SU-DHL-6 (cell line): ENCODE results near the gene SLC6A11.

Experiments
- H2AFZ ChIP-seq: fragments of 200-600 bp; sonication (generic); 2 replicates; pipeline ENCODE4 v1.6.1; 2014; ENCODE audit warnings: low read depth, mild to moderate bottlenecking, moderate library complexity, mixed read lengths, antibody characterized with exemption, low read length; ENCODE audit not compliant: severe bottlenecking
- H3F3A ChIP-seq: fragments of 200-600 bp; shearing (Covaris generic); 2 replicates; pipeline ENCODE4 v1.6.0; 2016; ENCODE audit warnings: antibody characterized with exemption, mild to moderate bottlenecking; ENCODE audit not compliant: insufficient read depth
- H3K27ac ChIP-seq: fragments of 200-600 bp; sonication (generic); 2 replicates; pipeline ENCODE4 v1.5.1; 2016; ENCODE audit warnings: low read depth, mild to moderate bottlenecking, low read length, moderate library complexity, mixed read lengths
- H3K27me3 ChIP-seq: fragments of 200-600 bp; sonication (generic), shearing (Covaris generic); 2 replicates; pipeline ENCODE4 v1.6.0; 2014; ENCODE audit warnings: mild to moderate bottlenecking, low read length
- H3K36me3 ChIP-seq: fragments of 200-600 bp; sonication (generic); 2 replicates; pipeline ENCODE4 v1.6.1; 2014; ENCODE audit warnings: mild to moderate bottlenecking, low read length, mixed read lengths
- H3K4me2 ChIP-seq: fragments of 300-600, 200-600 bp; shearing (Covaris generic), sonication (generic); 2 replicates; pipeline ENCODE4 v1.6.0; 2014; ENCODE audit warnings: low read length, low read depth, mild to moderate bottlenecking; ENCODE audit not compliant: poor library complexity, severe bottlenecking
- H3K4me3 ChIP-seq: fragments of 200-600 bp; sonication (generic); 2 replicates; pipeline ENCODE4 v1.5.1; 2014; ENCODE audit warnings: antibody characterized with exemption, low read length, mild to moderate bottlenecking, mixed read lengths; ENCODE audit not compliant: insufficient read depth, poor library complexity, severe bottlenecking
- H3K79me2 ChIP-seq: fragments of 200-600 bp; sonication (generic); 2 replicates; pipeline ENCODE4 v1.6.1; 2014; ENCODE audit warnings: mild to moderate bottlenecking, low read length, moderate library complexity; ENCODE audit not compliant: insufficient read depth
- H3K9ac ChIP-seq: fragments of 200-600 bp; sonication (generic); 2 replicates; pipeline ENCODE4 v1.7.0; 2014; ENCODE audit warnings: mild to moderate bottlenecking, low read length
- H3K9me2 ChIP-seq: fragments of 200-600 bp; sonication (generic); replicated peaks from 2 replicates; pipeline ENCODE4 v1.6.1; 2014; ENCODE audit warnings: low read length; ENCODE audit not compliant: insufficient read depth
- H3K9me3 ChIP-seq: fragments of 200-600 bp; sonication (generic); 2 replicates; pipeline ENCODE4 v1.6.1; 2014; ENCODE audit warnings: low read length, mixed read lengths; ENCODE audit not compliant: insufficient read depth
- H4K20me1 ChIP-seq: fragments of 200-600 bp; sonication (generic); 2 replicates; pipeline ENCODE4 v1.6.1; 2014; ENCODE audit warnings: low read depth, mild to moderate bottlenecking, antibody characterized with exemption, low read length, moderate library complexity, mixed read lengths
- CTCF ChIP-seq: fragments of 200-600 bp; sonication (generic); IDR thresholded peaks from one replicate; pipeline ENCODE4 v1.5.1; 2017; ENCODE audit warnings: antibody characterized with exemption, mild to moderate bottlenecking, low read length, moderate library complexity; ENCODE audit not compliant: insufficient read depth, poor library complexity, severe bottlenecking
- EZH2phosphoT487 ChIP-seq: fragments of 200-600 bp; sonication (generic), shearing (Covaris generic); conservative IDR thresholded peaks from 2 replicates; pipeline ENCODE4 v1.6.1; 2018; ENCODE audit warnings: mild to moderate bottlenecking, antibody characterized with exemption, low read length, moderate library complexity, mixed read lengths

Gene SLC6A11

GRCh38 chr3:10770981-10771380 is 45.0 kb upstream of the SLC6A11 start:
- no peaks in the 10 kb centered on the region for H4K20me1 ChIP-seq
- no peak overlapping the region for H3K9ac ChIP-seq
- no peaks in the 10 kb centered on the region for H3K9me2 ChIP-seq
- H3K9me3 ChIP-seq, result no peaks in the 10 kb centered on the region
- no peaks in the 10 kb centered on the region for H3K36me3 ChIP-seq
- no peaks in the 10 kb centered on the region for H3K27me3 ChIP-seq
- H3K4me2 ChIP-seq, result no peak overlapping the region
- no peaks in the 10 kb centered on the region for H3F3A ChIP-seq
- no peak for TF ChIP-seq EZH2phosphoT487
- no peak for TF ChIP-seq CTCF
- no peak overlapping the region for H3K27ac ChIP-seq
- H2AFZ ChIP-seq, result no peak overlapping the region
- H3K79me2 ChIP-seq, result no peaks in the 10 kb centered on the region
- H3K4me3 ChIP-seq, result no peak overlapping the region

- H3K9me2 ChIP-seq, result no peaks in the 10 kb centered on the region
- TF ChIP-seq EZH2phosphoT487 (no peak), CTCF (no peak)
- no peaks in the 10 kb centered on the region for H3K79me2 ChIP-seq
- H3K36me3 ChIP-seq, result no peaks in the 10 kb centered on the region
- no peak overlapping the region for H3K4me3 ChIP-seq
- H3K9ac ChIP-seq, result no peak overlapping the region
- no peak overlapping the region for H3K4me2 ChIP-seq
- no peaks in the 10 kb centered on the region for H4K20me1 ChIP-seq
- no peaks in the 10 kb centered on the region for H3K9me3 ChIP-seq
- no peaks in the 10 kb centered on the region for H3F3A ChIP-seq
- no peak overlapping the region for H2AFZ ChIP-seq
- no peaks in the 10 kb centered on the region for H3K27me3 ChIP-seq
- no peak overlapping the region for H3K27ac ChIP-seq
Observed at GRCh38 chr3:10771486-10772270, 44.4 kb upstream of the SLC6A11 start.

- H3K27ac ChIP-seq, result no peak overlapping the region
- H3K9me3 ChIP-seq, result no peaks in the 10 kb centered on the region
- no peak overlapping the region for H3K9ac ChIP-seq
- H3K36me3 ChIP-seq, result no peaks in the 10 kb centered on the region
- no peaks in the 10 kb centered on the region for H3K27me3 ChIP-seq
- H3F3A ChIP-seq, result no peaks in the 10 kb centered on the region
- H2AFZ ChIP-seq, result no peak overlapping the region
- H4K20me1 ChIP-seq, result no peaks in the 10 kb centered on the region
- TF ChIP-seq EZH2phosphoT487 (no peak), CTCF (peak; percentile 61)
- no peaks in the 10 kb centered on the region for H3K9me2 ChIP-seq
- no peak overlapping the region for H3K4me2 ChIP-seq
- H3K79me2 ChIP-seq, result no peaks in the 10 kb centered on the region
- H3K4me3 ChIP-seq, result no peak overlapping the region
Observed at GRCh38 chr3:10772271-10773161, 43.5 kb upstream of the SLC6A11 start.
